Tibial artery (tissue), 4 donors: ENCODE data around the gene CPN1.
"Not testable (repeated sequence)": the region's sequence is repeated elsewhere in the genome, so short reads cannot be mapped to it uniquely, and the experiment has no call there.

Experiments used
- DNase-seq, 2 donors: peaks; one replicate each; pipeline ENCODE4 v3.0.0-alpha.2; 2019
- H3K27ac ChIP-seq, 2 donors: fragments of 200-600 bp; sonication (generic) in 1 of 2; 1 replicate in 1 of 2; 2 replicates in 1 of 2; pipeline ENCODE4 v1.5.1; 2018 to 2019; ENCODE audit warnings: mild to moderate bottlenecking in 1 of 2
- H3K27me3 ChIP-seq, 2 donors: fragments of 200-600 bp; sonication (generic) in 1 of 2; one replicate each; pipeline versions ENCODE4 v1.5.1 to v1.6.0; 2016 to 2019
- H3K36me3 ChIP-seq, 3 donors: fragments of 200-600 bp; sonication (generic) in 2 of 3; one replicate each; pipeline ENCODE4 v1.5.1; 2016 to 2019; ENCODE audit warnings: mild to moderate bottlenecking in 2 of 3
- H3K4me1 ChIP-seq, 4 donors: fragments of 200-600 bp; sonication (generic) in 2 of 4; 1 replicate in 3 of 4; 2 replicates in 1 of 4; pipeline ENCODE4 v1.5.1; 2016 to 2019
- H3K4me3 ChIP-seq, 2 donors: fragments of 200-600 bp; sonication (generic) in 1 of 2; 1 replicate in 1 of 2; 2 replicates in 1 of 2; pipeline ENCODE4 v1.5.1; 2018 to 2019; ENCODE audit warnings: mild to moderate bottlenecking in 2 of 2
- H3K9me3 ChIP-seq, 3 donors: fragments of 200-600 bp; sonication (generic) in 1 of 3; one replicate each; pipeline ENCODE4 v1.5.1; 2016 to 2019
- intact Hi-C: fragments of 100-400 bp; cut with DNase I; formaldehyde crosslinking; loops from one replicate; pipeline ENCODE4 v1.15.0; 2023; ENCODE audit warnings: low total_unique reads
- TF ChIP-seq, protein P1 (sequence below), 2 experiments: fragments of 200-600 bp in 1 of 2; fragments of 450-650 bp in 1 of 2; IDR thresholded peaks; one replicate each; pipeline ENCODE4 v1.5.1; 2017 to 2019; ENCODE audit warnings: antibody characterized with exemption in 2 of 2, mild to moderate bottlenecking in 1 of 2, moderate library complexity in 1 of 2

Gene CPN1

DNA sequence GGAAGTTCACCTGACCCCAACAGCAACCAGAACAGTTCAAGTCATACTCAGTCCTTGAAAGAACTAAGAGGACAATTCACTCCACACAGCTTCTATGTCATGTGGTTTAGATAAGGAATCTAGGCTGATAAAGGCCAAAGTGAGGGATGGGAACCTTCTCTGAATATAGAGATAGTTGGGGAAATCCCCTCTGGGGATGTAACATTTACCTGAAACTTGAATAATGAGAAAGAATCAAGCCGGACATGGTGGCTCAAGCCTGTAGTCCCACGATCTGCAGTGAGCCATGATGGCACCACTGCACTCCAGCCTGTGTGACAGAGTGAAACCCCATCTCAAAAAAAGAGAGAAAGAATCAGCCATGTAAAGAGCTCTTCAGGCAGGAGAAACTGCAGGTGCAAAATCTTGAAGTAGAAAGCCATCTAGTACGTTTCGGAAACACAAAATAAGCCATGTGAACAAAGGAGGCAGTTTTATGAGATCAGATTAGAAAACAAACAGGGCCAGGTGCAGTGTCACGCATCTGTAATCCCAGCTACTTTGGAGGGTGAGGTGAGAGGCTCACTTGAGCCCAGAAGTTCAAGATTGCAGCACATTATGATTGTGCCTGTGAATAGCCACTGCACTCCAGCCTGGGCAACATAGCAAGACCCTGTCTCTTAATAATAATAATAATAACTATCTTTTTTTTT lies 67.5 kb downstream of the CPN1 start:
- DNase-seq: no peak
- intact Hi-C loops: no loop called here
- H3K4me1 ChIP-seq: no peaks in the 10 kb centered on the region

DNA sequence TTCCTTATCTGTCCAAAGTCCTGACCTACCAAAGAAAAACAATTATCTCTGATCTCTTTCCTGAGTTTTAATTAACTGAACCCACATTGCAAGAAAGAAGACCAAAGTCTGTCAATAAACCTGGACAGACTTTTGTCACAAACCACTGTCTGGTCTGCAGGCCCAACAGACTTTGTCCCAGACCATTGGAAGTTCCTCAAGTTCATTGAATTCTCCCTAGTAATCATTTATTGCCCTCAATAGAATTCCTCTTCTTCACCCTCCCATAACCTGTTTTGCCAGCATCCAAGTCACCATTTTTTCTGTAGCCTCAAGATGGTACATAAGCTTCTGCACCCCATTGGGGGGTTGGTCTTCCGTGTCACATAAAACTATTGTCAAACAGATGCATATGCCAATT lies 68.0 kb downstream of the CPN1 start:
- Histone ChIP-seq H3K4me1 (peaks cover 0 to 2% (median 1%) of the 10 kb centered on the region in 4 donors), H3K27me3 (no peaks in the 10 kb centered on the region), H3K9me3 (no peaks in the 10 kb centered on the region), H3K27ac (no peak overlapping the region), H3K4me3 (no peak overlapping the region), H3K36me3 (no peaks in the 10 kb centered on the region)
- intact Hi-C loops: no loop called here
- no peak for DNase-seq
- TF ChIP-seq, protein P1, sequence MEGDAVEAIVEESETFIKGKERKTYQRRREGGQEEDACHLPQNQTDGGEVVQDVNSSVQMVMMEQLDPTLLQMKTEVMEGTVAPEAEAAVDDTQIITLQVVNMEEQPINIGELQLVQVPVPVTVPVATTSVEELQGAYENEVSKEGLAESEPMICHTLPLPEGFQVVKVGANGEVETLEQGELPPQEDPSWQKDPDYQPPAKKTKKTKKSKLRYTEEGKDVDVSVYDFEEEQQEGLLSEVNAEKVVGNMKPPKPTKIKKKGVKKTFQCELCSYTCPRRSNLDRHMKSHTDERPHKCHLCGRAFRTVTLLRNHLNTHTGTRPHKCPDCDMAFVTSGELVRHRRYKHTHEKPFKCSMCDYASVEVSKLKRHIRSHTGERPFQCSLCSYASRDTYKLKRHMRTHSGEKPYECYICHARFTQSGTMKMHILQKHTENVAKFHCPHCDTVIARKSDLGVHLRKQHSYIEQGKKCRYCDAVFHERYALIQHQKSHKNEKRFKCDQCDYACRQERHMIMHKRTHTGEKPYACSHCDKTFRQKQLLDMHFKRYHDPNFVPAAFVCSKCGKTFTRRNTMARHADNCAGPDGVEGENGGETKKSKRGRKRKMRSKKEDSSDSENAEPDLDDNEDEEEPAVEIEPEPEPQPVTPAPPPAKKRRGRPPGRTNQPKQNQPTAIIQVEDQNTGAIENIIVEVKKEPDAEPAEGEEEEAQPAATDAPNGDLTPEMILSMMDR (IDR thresholded peaks at IDR 0.05): no peak

More for the DNA sequence above, 67.5 kb downstream of the CPN1 start:
- Histone ChIP-seq H3K36me3 (no peaks in the 10 kb centered on the region), H3K27ac (no peak overlapping the region), H3K9me3 (no peaks in the 10 kb centered on the region), H3K27me3 (no peaks in the 10 kb centered on the region), H3K4me3 (no peak overlapping the region)
- TF ChIP-seq, protein P1 (IDR thresholded peaks at IDR 0.05): no peak

DNA sequence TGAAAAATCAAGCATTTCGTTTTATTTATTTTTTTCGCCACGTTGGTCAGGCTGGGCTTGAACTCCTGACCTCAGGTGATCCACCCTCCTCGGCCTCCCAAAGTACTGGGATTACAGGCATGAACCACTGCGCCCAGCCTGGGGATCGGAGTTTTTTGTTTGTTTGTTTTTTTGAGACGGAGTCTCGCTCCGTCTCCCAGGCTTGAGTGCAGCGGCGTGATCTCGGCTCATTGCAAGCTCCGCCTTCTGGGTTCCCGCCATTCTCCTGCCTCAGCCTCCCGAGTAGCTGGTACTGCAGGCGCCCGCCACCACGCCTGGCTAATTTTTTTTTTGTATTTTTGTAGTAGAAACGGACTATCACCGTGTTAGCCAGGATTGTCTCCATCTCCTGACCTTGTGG lies 69.8 kb downstream of the CPN1 start:
- DNase-seq, intact Hi-C loops, H3K36me3 ChIP-seq: not testable (repeated sequence)

DNA sequence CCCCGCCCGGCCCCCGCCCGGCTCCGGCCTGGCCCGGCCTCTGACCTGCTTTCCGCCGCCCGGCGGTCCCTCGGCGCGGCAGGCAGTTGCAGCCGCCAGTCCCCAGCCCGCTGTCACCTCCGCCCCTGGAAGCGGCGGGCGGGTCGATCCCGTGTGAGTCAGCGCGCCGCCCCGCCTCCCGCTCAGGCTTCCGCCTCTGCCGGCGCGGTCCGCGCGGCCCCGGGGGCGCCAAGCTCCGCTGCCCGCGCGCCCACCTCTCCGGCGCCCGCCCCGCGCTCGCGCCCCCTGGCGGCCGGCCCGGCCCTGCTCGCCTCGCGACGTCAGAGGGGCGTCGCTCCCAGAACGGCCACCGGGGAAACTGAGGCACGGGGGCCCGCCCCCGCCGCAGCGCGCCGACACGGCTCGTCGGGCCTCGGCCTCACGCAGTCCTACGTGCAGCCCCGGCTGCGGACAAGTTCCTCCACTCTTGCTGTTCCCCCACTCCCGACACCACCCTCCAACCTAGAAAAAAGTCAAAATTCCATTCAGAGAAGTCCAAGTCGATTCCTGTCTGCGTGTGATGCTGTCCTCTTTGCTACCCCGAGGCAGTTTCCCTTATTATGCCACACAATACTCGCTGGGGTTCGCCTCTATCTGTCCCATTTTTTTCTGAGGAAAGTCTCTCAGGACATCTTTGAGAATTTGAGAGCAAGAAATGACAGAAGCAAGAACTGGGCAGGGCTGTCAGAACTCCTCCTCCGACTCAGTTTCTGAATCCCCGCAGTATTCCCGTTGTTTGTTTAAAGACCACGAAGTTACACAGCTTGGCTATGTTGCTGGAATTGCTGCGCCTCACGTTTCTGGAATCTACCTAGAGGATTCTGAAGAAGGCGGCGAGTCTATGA lies 71.6 kb downstream of the CPN1 start, which contains the start of gene DNMBP:
Gene DNMBP (minus strand): TSS at position 155 of the 884 bp plus-strand sequence. CDS start 37,823 bp downstream, outside the sequence.
- TF ChIP-seq, protein P1 (IDR thresholded peaks at IDR 0.05): peak; percentile 41 to 92
- H3K4me1 ChIP-seq: peaks cover 0 to 29% (median 19%) of the 10 kb centered on the region in 4 donors
- H3K9me3 ChIP-seq: no peaks in the 10 kb centered on the region
- no peaks in the 10 kb centered on the region for H3K36me3 ChIP-seq
- no peaks in the 10 kb centered on the region for H3K27me3 ChIP-seq
- DNase-seq: peak; percentile 80 to 89
- peak within 1 kb of the TSS; percentile 70 to 77 for H3K27ac ChIP-seq
- H3K4me3 ChIP-seq: peak within 1 kb of the TSS; percentile 64 to 71
- intact Hi-C loops: no loop called here

More for the DNA sequence above, 69.8 kb downstream of the CPN1 start:
- H3K4me3 ChIP-seq, H3K27ac ChIP-seq, H3K9me3 ChIP-seq, H3K27me3 ChIP-seq: not testable (repeated sequence)
- H3K4me1 ChIP-seq: peaks cover 0 to 16% (median 10%) of the 10 kb centered on the region in 4 donors

DNA sequence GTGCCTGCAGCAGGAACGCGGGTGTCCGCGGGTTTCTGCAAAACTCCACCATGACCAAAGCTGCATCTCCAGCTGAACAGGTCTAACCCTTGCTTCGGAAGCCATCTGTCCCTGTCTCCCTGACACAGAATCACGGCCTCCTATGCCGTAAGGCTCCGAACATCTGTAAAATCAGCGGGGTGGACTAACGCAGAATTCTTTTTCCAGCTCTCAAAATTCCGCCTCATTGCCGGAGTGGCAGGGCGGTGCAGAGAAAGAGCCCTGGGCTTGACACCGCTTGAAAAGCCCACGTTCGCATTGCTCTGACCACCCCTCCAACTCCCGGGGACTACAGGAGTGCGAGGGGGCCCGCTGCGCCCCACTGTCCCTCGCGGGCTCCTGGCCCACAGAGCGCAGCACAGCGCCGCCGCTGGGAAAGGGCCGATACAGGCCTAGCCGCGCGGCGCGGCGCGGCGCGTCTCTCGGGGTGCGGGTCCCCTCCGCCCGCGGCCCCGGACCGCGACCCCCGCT lies 72.3 kb downstream of the CPN1 start:
- H3K36me3 ChIP-seq: no peaks in the 10 kb centered on the region
- peak overlapping the region; percentile 64 to 71 for H3K4me3 ChIP-seq
- H3K9me3 ChIP-seq: no peaks in the 10 kb centered on the region
- peak overlapping the region; percentile 66 to 77 for H3K27ac ChIP-seq
- DNase-seq: peak in 1 of 2 donors; percentile 53
- intact Hi-C loops: no loop called here
- peaks cover 0 to 29% (median 19%) of the 10 kb centered on the region in 4 donors for H3K4me1 ChIP-seq
- no peaks in the 10 kb centered on the region for H3K27me3 ChIP-seq
- TF ChIP-seq, protein P1 (IDR thresholded peaks at IDR 0.05): peak in 1 of 2 experiments; percentile 28
